Measurements from ENCODE around the gene SNX13. TPM values are rescaled to one million over a fixed set of nuclear protein-coding genes. Genes with fewer than 3 reads are reported as not detected.

SNX13 gene
- total RNA-seq, 4 donors from 2014 or later: 71.1 to 94.9 (median 80.9) TPM

DNA sequence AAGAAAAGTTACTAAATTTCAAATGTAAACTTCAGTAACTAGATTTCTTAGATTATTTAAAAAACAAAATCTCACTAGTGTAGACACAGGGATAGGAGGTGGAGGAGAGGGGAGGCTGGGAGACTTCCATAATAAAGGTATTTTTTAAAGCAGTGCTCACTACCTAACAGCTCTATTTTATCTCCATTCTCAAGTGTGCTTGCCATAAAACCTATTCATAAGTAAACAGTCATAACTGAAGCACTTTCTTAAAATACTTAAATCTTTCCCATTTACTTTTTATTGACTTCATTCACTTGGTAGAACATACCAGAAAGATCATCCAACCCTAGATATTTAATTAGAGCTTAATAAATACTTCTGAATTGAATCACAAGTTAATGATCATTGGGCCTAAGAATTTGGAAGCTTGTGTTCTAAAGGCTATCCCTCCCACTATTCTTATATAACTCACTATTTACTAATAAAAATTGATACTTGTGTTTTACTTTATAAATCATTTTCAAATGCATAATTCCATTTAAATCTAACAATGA lies 107.4 kb downstream of the SNX13 start:
- TF ChIP-seq CTCF (IDR thresholded peaks at IDR 0.05; ENCODE audit: low read depth): no peak

GRCh38 chr7:17832242-17832641 lies 108.1 kb downstream of the SNX13 start:
- no peak for TF ChIP-seq CTCF (IDR thresholded peaks at IDR 0.05; ENCODE audit: low read depth)

DNA sequence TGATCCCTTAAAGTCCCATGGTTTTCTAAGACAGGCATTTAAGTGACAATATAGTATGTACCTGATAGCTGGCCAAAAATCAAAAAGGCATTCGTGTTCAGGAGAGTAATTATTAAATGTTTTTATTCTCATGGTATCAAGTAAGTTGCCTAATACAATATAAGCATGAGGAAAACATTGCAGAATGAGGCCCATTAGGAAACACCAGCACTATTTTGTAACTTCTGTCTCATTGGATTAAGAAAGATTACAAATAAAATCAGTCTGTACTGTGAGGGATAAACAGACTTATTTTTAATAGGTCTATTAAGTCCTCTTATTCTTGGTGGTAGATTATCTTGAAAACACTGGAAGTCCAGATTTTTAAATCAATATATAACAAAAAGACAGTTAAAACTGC lies 110.1 kb downstream of the SNX13 start:
- no peak for TF ChIP-seq CTCF (IDR thresholded peaks at IDR 0.05; ENCODE audit: low read depth)

DNA sequence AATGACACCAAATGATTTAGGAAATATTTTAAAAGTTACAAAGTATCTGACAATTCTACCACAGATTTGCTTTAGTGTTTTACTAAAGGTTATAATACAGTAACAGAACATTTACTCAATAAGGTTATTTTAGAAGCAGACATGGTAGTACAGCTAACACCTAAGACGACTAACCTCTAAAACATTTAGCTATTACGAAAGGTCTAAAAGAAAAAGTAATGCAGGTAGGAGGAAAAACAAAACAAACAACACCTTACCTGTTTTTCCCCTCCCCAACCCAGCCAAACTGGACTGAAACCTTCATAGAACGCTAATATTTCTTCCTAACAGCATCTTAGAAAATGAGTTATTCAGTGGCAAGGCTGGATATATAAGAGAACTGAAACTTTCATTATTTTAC lies 111.3 kb downstream of the SNX13 start:
- TF ChIP-seq CTCF (IDR thresholded peaks at IDR 0.05; ENCODE audit: low read depth): no peak

DNA sequence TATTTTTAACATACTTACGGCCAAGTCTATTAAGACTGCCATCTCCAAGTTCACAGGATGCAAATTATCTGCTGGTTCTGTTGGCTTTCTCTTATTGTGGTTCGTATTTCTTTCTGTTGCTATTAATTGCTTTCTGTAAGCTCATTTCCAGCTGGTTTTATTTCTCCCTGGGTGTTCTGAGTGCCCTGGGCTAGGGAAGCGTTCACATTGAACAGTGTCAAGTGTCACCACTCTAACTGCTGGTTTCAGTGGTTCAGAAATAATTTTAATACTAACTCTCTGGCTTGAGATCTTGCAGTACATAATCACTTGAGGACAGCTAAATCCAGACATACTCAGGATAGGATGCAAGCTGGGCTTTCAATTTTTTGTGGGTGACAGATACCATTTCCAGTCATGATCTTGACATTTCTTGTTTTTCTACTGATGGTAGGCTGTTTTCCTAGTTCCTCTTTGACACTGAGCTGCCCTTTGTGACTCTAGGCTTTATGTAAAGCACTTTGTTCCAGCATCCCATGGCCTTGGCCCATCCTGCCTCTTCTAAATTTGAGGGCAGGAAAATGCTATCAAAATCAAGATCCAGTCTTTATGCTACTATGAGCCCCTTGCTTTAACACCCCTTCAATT lies 117.6 kb downstream of the SNX13 start:
- no peak for TF ChIP-seq CTCF (IDR thresholded peaks at IDR 0.05; ENCODE audit: low read depth)

GRCh38 chr7:17816903-17817302 lies 123.4 kb downstream of the SNX13 start:
- no peak for TF ChIP-seq CTCF (IDR thresholded peaks at IDR 0.05; ENCODE audit: low read depth)

DNA sequence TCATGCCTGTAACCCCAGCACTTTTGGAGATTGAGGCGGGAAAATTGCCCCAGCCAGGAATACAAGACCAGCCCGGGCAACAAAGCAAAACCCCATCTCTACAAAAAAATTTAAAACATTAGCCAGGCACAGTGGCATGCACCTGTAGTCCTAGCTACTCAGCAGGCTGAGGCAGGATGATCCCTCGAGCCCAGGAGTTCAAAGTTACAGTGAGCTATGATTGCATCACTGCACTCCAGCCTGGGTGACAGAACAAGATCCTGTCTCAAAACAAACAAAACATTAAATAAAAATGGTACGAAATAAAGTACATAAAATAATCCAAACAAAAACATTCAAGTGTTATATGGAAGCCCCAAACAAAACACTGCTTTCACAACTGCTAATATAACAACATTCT lies 125.0 kb downstream of the SNX13 start:
- no peak for TF ChIP-seq CTCF (IDR thresholded peaks at IDR 0.05; ENCODE audit: low read depth)
